GM12892 (cell line): ENCODE results near the gene RCC2.

Experiments used
- POLR2A ChIP-seq: IDR thresholded peaks from 2 replicates; pipeline ENCODE4 v1.6.1; 2011; ENCODE audit warnings: low read depth, low read length, control low read depth
- POLR2AphosphoS5 ChIP-seq: IDR thresholded peaks from 2 replicates; pipeline ENCODE4 v1.6.1; 2011; ENCODE audit warnings: low read depth, low read length, control low read depth

DNA sequence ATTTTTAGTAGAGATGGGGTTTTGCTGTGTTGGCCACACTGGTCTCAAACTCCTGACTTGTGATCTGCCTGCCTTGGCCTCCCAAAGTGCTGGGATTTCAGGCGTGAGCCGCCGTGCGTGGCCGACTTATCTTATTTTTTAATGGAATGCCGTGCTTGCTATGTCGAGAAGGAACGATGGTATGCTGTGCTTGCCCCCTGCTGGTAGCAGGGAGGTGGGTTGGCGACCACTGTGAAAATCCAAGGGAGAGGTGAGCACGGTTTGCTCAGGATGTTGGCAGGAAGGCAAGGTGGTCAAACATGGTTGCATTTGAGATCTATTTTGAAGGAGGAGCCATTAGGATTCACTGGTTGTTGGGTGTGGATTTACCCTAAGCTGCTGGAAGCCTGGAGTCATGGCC, 45.8 kb upstream of the RCC2 start:
- no peak for TF ChIP-seq POLR2A
- TF ChIP-seq POLR2AphosphoS5 = no peak
